Measurements from ENCODE around the gene CDK4. TPM values are rescaled to one million over a fixed set of nuclear protein-coding genes. Genes with fewer than 3 reads are reported as not detected.

The CDK4 gene
- total RNA-seq, 1 experiment from 2014 or later = 218 TPM

GRCh38 chr12:57750561-57751431, 1.3 kb downstream of the CDK4 start:
- peaks cover 2% of the 10 kb centered on the region; the same call in 1 of the 2 replicates for H3K27me3 ChIP-seq (ENCODE audit: insufficient read depth, low read length)
- H2AFZ ChIP-seq (ENCODE audit: low read length) = no peak overlapping the region
- peak overlapping the region; percentile 83 for H3K4me2 ChIP-seq (ENCODE audit: insufficient read depth, insufficient read length, low read length)
- peak overlapping the region; percentile 96 to 98 for H3K4me3 Mint-ChIP-seq
- WGBS (ENCODE audit: extremely low coverage, insufficient read length, low lambda C conversion rate) = no CpG with 5 or more reads among the region's 15 CpGs
- H3K56ac ChIP-seq (ENCODE audit: insufficient read length, low read depth, low read length) = no peak overlapping the region
- H3K9me3 ChIP-seq (ENCODE audit: control insufficient read depth, low read depth, low read length) = no peaks in the 10 kb centered on the region
- no peak overlapping the region for H3T11ph ChIP-seq (ENCODE audit: low read length)
- H2BK12ac ChIP-seq (ENCODE audit: insufficient read length, low read depth, low read length) = no peak overlapping the region
- peak overlapping the region; percentile 44 for H4K5ac ChIP-seq (ENCODE audit: insufficient read length, low read depth, low read length)
- no peak overlapping the region for H4K91ac ChIP-seq (ENCODE audit: insufficient read length, low read depth, low read length)
- DNase-seq = no peak
- no peaks in the 10 kb centered on the region for H3K79me1 ChIP-seq (ENCODE audit: insufficient read depth, low read depth, low read length, poor library complexity, severe bottlenecking)
- no peak overlapping the region for H3K27ac ChIP-seq (ENCODE audit: insufficient read length, low read depth, low read length)
- peak overlapping the region; percentile 72 for H2AK5ac ChIP-seq (ENCODE audit: insufficient read length, low read length)
- no peak overlapping the region for H2BK120ac ChIP-seq (ENCODE audit: low read depth, low read length, poor library complexity, severe bottlenecking)
- no peak overlapping the region for H3K14ac ChIP-seq (ENCODE audit: insufficient read depth, low read length)
- no peak overlapping the region for H3K23ac ChIP-seq (ENCODE audit: insufficient read length, low read depth, low read length)
- H3K4me1 Mint-ChIP-seq = peaks cover 37 to 39% of the 10 kb centered on the region in 2 experiments
- peaks cover 6% of the 10 kb centered on the region for H3K27me3 Mint-ChIP-seq (ENCODE audit: low read depth)
- H3K79me2 ChIP-seq (ENCODE audit: insufficient read depth, low read length) = peaks cover 13% of the 10 kb centered on the region; the same call in 1 of the 2 replicates
- H2BK20ac ChIP-seq (ENCODE audit: low read depth, low read length, poor library complexity, severe bottlenecking) = no peak overlapping the region
- H4K20me1 ChIP-seq (ENCODE audit: control insufficient read depth, insufficient read depth, insufficient read length) = no peaks in the 10 kb centered on the region
- peaks cover 0 to 2% of the 10 kb centered on the region in 2 experiments; a peak in 2 of 5 replicates for H3K9me3 Mint-ChIP-seq
- peak overlapping the region; percentile 2 for H3K18ac ChIP-seq (ENCODE audit: insufficient read length, low read depth, low read length)
- H3K9ac ChIP-seq (ENCODE audit: extremely low read depth, insufficient read length, low read length) = peak overlapping the region; percentile 94
- no peak overlapping the region for H2BK15ac ChIP-seq (ENCODE audit: low read depth, low read length)
- peaks cover 14% of the 10 kb centered on the region for H3K23me2 ChIP-seq (ENCODE audit: insufficient read length, low read depth, low read length, poor library complexity, severe bottlenecking)
- no peak for TF ChIP-seq CTCF (conservative IDR thresholded peaks at IDR 0.05)
- peak overlapping the region; percentile 82 to 100 (median 98) for H3K27ac Mint-ChIP-seq
- no peak overlapping the region for H4K8ac ChIP-seq (replicated peaks; ENCODE audit: insufficient read length, low read depth, low read length)
- no peak overlapping the region for H2BK5ac ChIP-seq (ENCODE audit: insufficient read length, low read length)
- peaks cover 35 to 58% (median 55%) of the 10 kb centered on the region in 3 experiments for H3K36me3 Mint-ChIP-seq (ENCODE audit: insufficient read depth in 1 of 3, low read depth in 3 of 3)
- no peak overlapping the region for H3K4ac ChIP-seq (ENCODE audit: low read depth, low read length)
- 0 out of 2 replicates have a peak, but pooled peaks cover 7% of the 10 kb centered on the region for H3K4me1 ChIP-seq (ENCODE audit: insufficient read depth, low read length)

Data from H9 (cell line).